OCI-LY3 (cell line): ENCODE measurements around the gene IMMT.

ENCODE experiments used
- H2AFZ ChIP-seq: fragments of 200-600, 300-600 bp; shearing (Covaris generic); 2 replicates; pipeline ENCODE4 v1.6.0; 2014; ENCODE audit warnings: antibody characterized with exemption, low read depth, low read length
- H3K27ac ChIP-seq: fragments of 200-600, 300-600 bp; sonication (generic); 2 replicates; pipeline ENCODE4 v1.5.1; 2014; ENCODE audit warnings: mild to moderate bottlenecking, low read length, moderate library complexity, mixed read lengths
- H3K27me3 ChIP-seq: fragments of 200-600, 300-600 bp; sonication (generic); 2 replicates; pipeline ENCODE4 v1.6.1; 2014; ENCODE audit warnings: low read depth, low read length, mixed read lengths
- H3K36me3 ChIP-seq: fragments of 200-600, 300-600 bp; sonication (generic); replicated peaks from 2 replicates; pipeline ENCODE3; 2014; ENCODE audit warnings: low read depth, low read length, mixed read lengths
- H3K4me1 ChIP-seq: fragments of 300-600, 200-600 bp; sonication (generic); 2 replicates; pipeline ENCODE4 v1.6.1; 2014; ENCODE audit warnings: low read length, mixed read lengths
- H3K4me2 ChIP-seq: fragments of 200-600, 300-600 bp; sonication (generic); 2 replicates; pipeline ENCODE4 v1.6.1; 2014; ENCODE audit warnings: low read length, mixed read lengths
- H3K4me3 ChIP-seq: fragments of 300-600, 200-600 bp; sonication (generic); 2 replicates; pipeline ENCODE4 v1.5.1; 2014; ENCODE audit warnings: antibody characterized with exemption, mild to moderate bottlenecking, low read length, moderate library complexity
- H3K79me2 ChIP-seq: fragments of 300-600, 200-600 bp; shearing (Covaris generic); 2 replicates; pipeline ENCODE4 v1.6.1; 2014; ENCODE audit warnings: mild to moderate bottlenecking, low read length, mixed read lengths
- H3K9ac ChIP-seq: fragments of 300-600, 200-600 bp; shearing (Covaris generic); 2 replicates; pipeline ENCODE4 v1.6.0; 2014; ENCODE audit warnings: mild to moderate bottlenecking, low read length, moderate library complexity
- H3K9me3 ChIP-seq: fragments of 200-600, 300-600 bp; shearing (Covaris generic); 2 replicates; pipeline ENCODE4 v1.6.1; 2014; ENCODE audit warnings: low read length, mixed read lengths; ENCODE audit not compliant: insufficient read depth
- H4K20me1 ChIP-seq: fragments of 200-600, 300-600 bp; sonication (generic); 2 replicates; pipeline ENCODE4 v1.6.1; 2016; ENCODE audit warnings: low read length, mixed read lengths; ENCODE audit not compliant: insufficient read depth
- EZH2phosphoT487 ChIP-seq: fragments of 200-600 bp; shearing (Covaris generic); IDR thresholded peaks from 2 replicates; pipeline ENCODE4 v1.6.1; 2018; ENCODE audit warnings: antibody characterized with exemption, mixed run types, low read depth
- TF ChIP-seq, protein P1 (sequence below): fragments of 200-600, 300-600 bp; sonication (generic); IDR thresholded peaks from 2 replicates; pipeline ENCODE4 v1.5.1; 2014; ENCODE audit warnings: antibody characterized with exemption, low read length, low read depth

The IMMT gene

DNA sequence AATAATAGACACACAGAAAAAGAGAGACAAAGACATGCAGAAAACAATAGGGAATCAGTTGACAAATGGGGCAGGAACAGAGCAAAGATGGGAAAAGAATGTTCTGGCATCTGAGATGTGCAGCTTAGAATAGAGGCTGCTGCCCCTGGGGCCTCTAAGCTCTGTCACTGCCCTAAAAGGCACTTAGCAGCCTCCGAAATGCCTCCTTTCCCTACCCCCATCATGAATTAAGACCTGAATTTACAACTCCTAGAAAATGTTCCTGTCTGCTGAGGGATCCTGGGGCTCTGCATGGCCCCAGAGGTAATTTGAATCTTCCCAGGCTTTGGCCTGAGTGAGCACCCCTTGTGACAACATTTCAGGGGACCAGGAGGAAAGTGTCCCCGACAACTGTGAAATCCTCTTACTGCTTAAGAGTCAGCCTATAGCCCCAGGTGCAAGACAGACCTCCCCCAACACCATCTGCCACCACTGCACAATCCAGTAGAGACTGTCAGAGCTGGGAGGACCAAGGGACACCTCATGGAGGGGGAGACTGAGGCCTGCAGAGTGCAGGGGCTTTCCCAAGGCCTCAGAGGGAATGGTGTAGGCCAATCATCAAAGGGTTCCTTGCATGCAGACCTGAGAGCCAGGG is 28.8 kb upstream of the IMMT start:
- Histone ChIP-seq H3K27me3 (peaks cover 3% of the 10 kb centered on the region; the same call in 1 of the 2 replicates), H3K4me2 (no peak overlapping the region), H3K9me3 (no peaks in the 10 kb centered on the region), H4K20me1 (no peaks in the 10 kb centered on the region), H3K27ac (no peak overlapping the region), H3K36me3 (no peaks in the 10 kb centered on the region), H3K4me1 (peaks cover 23% of the 10 kb centered on the region), H3K79me2 (no peaks in the 10 kb centered on the region), H3K9ac (no peak overlapping the region), H2AFZ (no peak overlapping the region), H3K4me3 (no peak overlapping the region)
- TF ChIP-seq, protein P1, sequence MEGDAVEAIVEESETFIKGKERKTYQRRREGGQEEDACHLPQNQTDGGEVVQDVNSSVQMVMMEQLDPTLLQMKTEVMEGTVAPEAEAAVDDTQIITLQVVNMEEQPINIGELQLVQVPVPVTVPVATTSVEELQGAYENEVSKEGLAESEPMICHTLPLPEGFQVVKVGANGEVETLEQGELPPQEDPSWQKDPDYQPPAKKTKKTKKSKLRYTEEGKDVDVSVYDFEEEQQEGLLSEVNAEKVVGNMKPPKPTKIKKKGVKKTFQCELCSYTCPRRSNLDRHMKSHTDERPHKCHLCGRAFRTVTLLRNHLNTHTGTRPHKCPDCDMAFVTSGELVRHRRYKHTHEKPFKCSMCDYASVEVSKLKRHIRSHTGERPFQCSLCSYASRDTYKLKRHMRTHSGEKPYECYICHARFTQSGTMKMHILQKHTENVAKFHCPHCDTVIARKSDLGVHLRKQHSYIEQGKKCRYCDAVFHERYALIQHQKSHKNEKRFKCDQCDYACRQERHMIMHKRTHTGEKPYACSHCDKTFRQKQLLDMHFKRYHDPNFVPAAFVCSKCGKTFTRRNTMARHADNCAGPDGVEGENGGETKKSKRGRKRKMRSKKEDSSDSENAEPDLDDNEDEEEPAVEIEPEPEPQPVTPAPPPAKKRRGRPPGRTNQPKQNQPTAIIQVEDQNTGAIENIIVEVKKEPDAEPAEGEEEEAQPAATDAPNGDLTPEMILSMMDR = no peak
- TF ChIP-seq EZH2phosphoT487 = no peak

DNA sequence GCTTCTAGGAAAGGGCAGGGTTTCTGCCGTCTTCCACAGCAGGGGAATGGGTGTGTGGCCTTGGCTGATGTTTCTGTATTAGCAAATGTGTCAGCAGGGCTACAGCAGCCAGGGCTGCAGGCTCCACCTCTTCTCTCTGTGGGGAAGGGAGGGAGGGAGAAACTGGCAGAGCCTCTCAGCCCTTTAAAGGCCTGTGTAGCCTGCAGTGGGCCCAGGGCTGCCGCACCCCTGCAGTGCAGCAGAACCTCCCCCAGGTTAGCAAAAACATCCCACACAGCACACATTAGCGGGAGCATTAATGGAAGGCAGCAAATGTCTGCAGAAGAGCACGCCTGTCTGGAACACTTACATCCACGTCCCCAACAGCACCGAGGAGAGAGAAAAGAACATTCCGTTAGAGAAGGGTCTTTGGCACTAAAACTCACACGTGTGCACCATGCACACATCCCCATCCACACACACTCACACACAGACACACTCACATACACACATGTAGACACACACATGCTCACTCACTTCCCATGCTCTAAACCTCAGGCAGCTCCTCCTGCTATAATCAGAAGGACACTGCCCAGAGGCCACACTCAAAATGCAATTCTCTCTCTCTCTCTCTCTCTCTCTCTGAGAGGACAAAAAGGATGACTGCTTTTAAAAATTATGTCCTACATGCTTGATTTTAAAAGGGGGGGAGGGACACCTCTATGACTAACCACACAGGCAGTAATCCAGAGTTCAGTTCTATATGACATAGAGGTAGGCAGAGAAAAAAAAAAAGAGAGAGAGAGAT is 28.1 kb upstream of the IMMT start:
- H3K4me2 ChIP-seq = no peak overlapping the region
- no peak overlapping the region for H2AFZ ChIP-seq
- H3K9ac ChIP-seq = no peak overlapping the region
- no peaks in the 10 kb centered on the region for H3K79me2 ChIP-seq
- H3K27ac ChIP-seq = no peak overlapping the region
- peaks cover 3% of the 10 kb centered on the region; the same call in 1 of the 2 replicates for H3K27me3 ChIP-seq
- H3K36me3 ChIP-seq = no peaks in the 10 kb centered on the region
- no peaks in the 10 kb centered on the region for H4K20me1 ChIP-seq
- peaks cover 18% of the 10 kb centered on the region for H3K4me1 ChIP-seq
- no peaks in the 10 kb centered on the region for H3K9me3 ChIP-seq
- TF ChIP-seq, protein P1 = no peak
- no peak for TF ChIP-seq EZH2phosphoT487
- H3K4me3 ChIP-seq = no peak overlapping the region

DNA sequence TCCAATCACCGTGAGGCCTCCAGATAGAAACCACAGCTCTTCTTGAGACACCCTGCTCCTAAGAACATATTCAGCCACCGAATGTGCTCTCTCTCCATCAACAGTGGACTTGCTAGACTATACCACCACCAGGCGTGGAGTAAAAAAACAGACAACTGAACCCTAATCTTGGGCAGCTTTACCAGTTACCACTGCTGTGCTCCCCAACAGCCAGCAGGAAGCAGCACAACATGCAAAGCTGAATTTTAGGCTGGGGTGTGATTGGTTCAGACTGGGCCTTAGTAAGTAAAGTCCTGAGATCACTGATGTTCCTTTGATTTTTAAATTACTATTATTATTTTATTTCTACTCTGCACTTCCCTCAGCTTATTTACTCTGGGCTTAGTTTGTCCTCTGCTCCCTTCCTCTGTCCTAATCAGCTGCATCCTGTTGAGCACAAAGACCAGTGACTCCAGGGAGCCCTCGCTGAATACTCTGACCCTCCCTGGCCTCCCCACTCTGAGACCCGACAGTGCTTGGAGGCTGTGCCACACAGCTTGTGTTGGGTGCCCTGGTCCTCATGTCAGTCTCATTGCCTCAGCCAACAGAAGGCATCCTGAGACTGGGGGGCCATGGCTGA is 25.9 kb upstream of the IMMT start:
- H3K9me3 ChIP-seq = no peaks in the 10 kb centered on the region
- no peaks in the 10 kb centered on the region for H3K36me3 ChIP-seq
- no peaks in the 10 kb centered on the region for H3K79me2 ChIP-seq
- H2AFZ ChIP-seq = no peak overlapping the region
- H4K20me1 ChIP-seq = no peaks in the 10 kb centered on the region
- no peak overlapping the region for H3K9ac ChIP-seq
- no peak overlapping the region for H3K27ac ChIP-seq
- H3K4me2 ChIP-seq = no peak overlapping the region
- H3K4me3 ChIP-seq = no peak overlapping the region
- peaks cover 9% of the 10 kb centered on the region for H3K4me1 ChIP-seq
- no peaks in the 10 kb centered on the region for H3K27me3 ChIP-seq
- TF ChIP-seq, protein P1 = peak; percentile 96
- TF ChIP-seq EZH2phosphoT487 = no peak

DNA sequence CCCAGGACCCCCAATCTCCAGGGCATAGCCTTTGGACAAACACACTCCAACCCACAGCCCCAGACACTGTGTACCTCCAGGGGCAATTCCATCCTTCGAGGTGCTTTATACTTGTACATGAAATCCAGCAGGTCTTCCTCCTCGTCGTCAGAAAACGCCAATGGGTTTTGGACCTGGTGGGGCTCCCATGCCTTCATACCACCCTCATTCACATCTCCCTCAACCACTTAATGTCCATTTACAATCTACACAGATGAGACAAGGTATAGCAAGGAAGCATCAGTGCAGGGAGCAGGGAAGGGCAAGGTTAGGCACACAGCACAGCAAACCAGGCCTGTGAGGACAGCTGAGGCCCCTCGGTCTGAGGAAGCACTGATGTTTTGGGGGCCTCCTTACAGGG is 24.6 kb upstream of the IMMT start:
- TF ChIP-seq, protein P1 = no peak
- TF ChIP-seq EZH2phosphoT487 = no peak
- Histone ChIP-seq H3K9ac (no peak overlapping the region), H3K27me3 (no peaks in the 10 kb centered on the region), H3K79me2 (no peaks in the 10 kb centered on the region), H2AFZ (no peak overlapping the region), H3K4me2 (no peak overlapping the region), H4K20me1 (no peaks in the 10 kb centered on the region), H3K27ac (no peak overlapping the region), H3K36me3 (no peaks in the 10 kb centered on the region), H3K4me3 (no peak overlapping the region), H3K9me3 (no peaks in the 10 kb centered on the region), H3K4me1 (no peaks in the 10 kb centered on the region)
